ENCODE data around the gene PNN.
A peak's percentile ranks its signal among the peaks of the same experiment; 100 is the strongest.
"Not testable (repeated sequence)": the region's sequence is repeated elsewhere in the genome, so short reads cannot be mapped to it uniquely, and the experiment has no call there.

PNN gene

GRCh38 chr14:39174560-39175444, at the start of gene PNN:
Gene PNN (plus strand): TSS chr14:39175254. CDS start chr14:39175280, 26 bp downstream.
- Histone ChIP-seq H3K9me3 (ENCODE audit: control insufficient read depth, insufficient read depth, low read length) (no peaks in the 10 kb centered on the region), H3K9ac (ENCODE audit: low read depth, low read length) (peak within 1 kb of the TSS; percentile 68), H3K36me3 (ENCODE audit: insufficient read depth, low read length) (peaks cover 30% of the 10 kb centered on the region), H3K4me1 (ENCODE audit: insufficient read depth, low read length) (0 out of 2 replicates have a peak, but pooled peaks cover 5% of the 10 kb centered on the region)

- not testable (repeated sequence) for H3K4me1 ChIP-seq (ENCODE audit: insufficient read depth, low read length); H3K9ac ChIP-seq (ENCODE audit: low read depth, low read length); H3K9me3 ChIP-seq (ENCODE audit: control insufficient read depth, insufficient read depth, low read length); H3K36me3 ChIP-seq (ENCODE audit: insufficient read depth, low read length)
Observed at GRCh38 chr14:39137835-39138234, 37.2 kb upstream of the PNN start.

- Histone ChIP-seq H3K36me3 (ENCODE audit: insufficient read depth, low read length) (peaks cover 7% of the 10 kb centered on the region), H3K4me1 (ENCODE audit: insufficient read depth, low read length) (no peaks in the 10 kb centered on the region)
Observed at GRCh38 chr14:39138440-39138839, 36.6 kb upstream of the PNN start.

GRCh38 chr14:39140170-39140569, 34.9 kb upstream of the PNN start:
- Histone ChIP-seq H3K36me3 (ENCODE audit: insufficient read depth, low read length) (peaks cover 7% of the 10 kb centered on the region), H3K9ac (ENCODE audit: low read depth, low read length) (no peak overlapping the region)

More at GRCh38 chr14:39138440-39138839, 36.6 kb upstream of the PNN start:
- H3K9ac ChIP-seq (ENCODE audit: low read depth, low read length), result no peak overlapping the region
- 0 out of 2 replicates have a peak, but pooled peaks cover 2% of the 10 kb centered on the region for H3K9me3 ChIP-seq (ENCODE audit: control insufficient read depth, insufficient read depth, low read length)

GRCh38 chr14:39141623-39142022, 33.4 kb upstream of the PNN start:
- not testable (repeated sequence) for H3K9ac ChIP-seq (ENCODE audit: low read depth, low read length); H3K4me1 ChIP-seq (ENCODE audit: insufficient read depth, low read length); H3K36me3 ChIP-seq (ENCODE audit: insufficient read depth, low read length); H3K9me3 ChIP-seq (ENCODE audit: control insufficient read depth, insufficient read depth, low read length)

More at GRCh38 chr14:39140170-39140569, 34.9 kb upstream of the PNN start:
- no peaks in the 10 kb centered on the region for H3K4me1 ChIP-seq (ENCODE audit: insufficient read depth, low read length)
- 0 out of 2 replicates have a peak, but pooled peaks cover 2% of the 10 kb centered on the region for H3K9me3 ChIP-seq (ENCODE audit: control insufficient read depth, insufficient read depth, low read length)

GRCh38 chr14:39143226-39143625, 31.8 kb upstream of the PNN start:
- not testable (repeated sequence) for H3K36me3 ChIP-seq (ENCODE audit: insufficient read depth, low read length); H3K9ac ChIP-seq (ENCODE audit: low read depth, low read length); H3K4me1 ChIP-seq (ENCODE audit: insufficient read depth, low read length); H3K9me3 ChIP-seq (ENCODE audit: control insufficient read depth, insufficient read depth, low read length)

GRCh38 chr14:39145266-39145966, 29.6 kb upstream of the PNN start:
- peaks cover 5% of the 10 kb centered on the region; the same call in 1 of the 2 replicates for H3K36me3 ChIP-seq (ENCODE audit: insufficient read depth, low read length)
- no peak overlapping the region for H3K9ac ChIP-seq (ENCODE audit: low read depth, low read length)
- H3K9me3 ChIP-seq (ENCODE audit: control insufficient read depth, insufficient read depth, low read length), result 0 out of 2 replicates have a peak, but pooled peaks cover 2% of the 10 kb centered on the region
- no peaks in the 10 kb centered on the region for H3K4me1 ChIP-seq (ENCODE audit: insufficient read depth, low read length)

GRCh38 chr14:39154594-39155189, 20.4 kb upstream of the PNN start:
- Histone ChIP-seq H3K4me1 (ENCODE audit: insufficient read depth, low read length) (no peaks in the 10 kb centered on the region), H3K9ac (ENCODE audit: low read depth, low read length) (no peak overlapping the region), H3K36me3 (ENCODE audit: insufficient read depth, low read length) (no peaks in the 10 kb centered on the region; the same call in none of the 2 replicates), H3K9me3 (ENCODE audit: control insufficient read depth, insufficient read depth, low read length) (no peaks in the 10 kb centered on the region)

- Histone ChIP-seq H3K36me3 (ENCODE audit: insufficient read depth, low read length) (peaks cover 4% of the 10 kb centered on the region), H3K9me3 (ENCODE audit: control insufficient read depth, insufficient read depth, low read length) (no peaks in the 10 kb centered on the region), H3K9ac (ENCODE audit: low read depth, low read length) (no peak overlapping the region), H3K4me1 (ENCODE audit: insufficient read depth, low read length) (no peaks in the 10 kb centered on the region)
Observed at GRCh38 chr14:39157491-39157890, 17.6 kb upstream of the PNN start.

- no peaks in the 10 kb centered on the region for H3K9me3 ChIP-seq (ENCODE audit: control insufficient read depth, insufficient read depth, low read length)
- H3K36me3 ChIP-seq (ENCODE audit: insufficient read depth, low read length), result peaks cover 4% of the 10 kb centered on the region
- H3K4me1 ChIP-seq (ENCODE audit: insufficient read depth, low read length), result no peaks in the 10 kb centered on the region
- no peak overlapping the region for H3K9ac ChIP-seq (ENCODE audit: low read depth, low read length)
Observed at GRCh38 chr14:39158222-39158858, 16.7 kb upstream of the PNN start.

GRCh38 chr14:39160494-39160893, 14.6 kb upstream of the PNN start:
- Histone ChIP-seq H3K9me3 (ENCODE audit: control insufficient read depth, insufficient read depth, low read length) (no peaks in the 10 kb centered on the region), H3K4me1 (ENCODE audit: insufficient read depth, low read length) (no peaks in the 10 kb centered on the region), H3K36me3 (ENCODE audit: insufficient read depth, low read length) (0 out of 2 replicates have a peak, but pooled peaks cover 4% of the 10 kb centered on the region), H3K9ac (ENCODE audit: low read depth, low read length) (no peak overlapping the region)

GRCh38 chr14:39167797-39168320, 7.2 kb upstream of the PNN start:
- H3K9me3 ChIP-seq (ENCODE audit: control insufficient read depth, insufficient read depth, low read length); H3K9ac ChIP-seq (ENCODE audit: low read depth, low read length); H3K36me3 ChIP-seq (ENCODE audit: insufficient read depth, low read length); H3K4me1 ChIP-seq (ENCODE audit: insufficient read depth, low read length): not testable (repeated sequence)

- no peaks in the 10 kb centered on the region for H3K36me3 ChIP-seq (ENCODE audit: insufficient read depth, low read length)
- H3K9me3 ChIP-seq (ENCODE audit: control insufficient read depth, insufficient read depth, low read length), result no peaks in the 10 kb centered on the region
- peaks cover 5% of the 10 kb centered on the region; the same call in 1 of the 2 replicates for H3K4me1 ChIP-seq (ENCODE audit: insufficient read depth, low read length)
- no peak overlapping the region for H3K9ac ChIP-seq (ENCODE audit: low read depth, low read length)
Observed at GRCh38 chr14:39168591-39168990, 6.5 kb upstream of the PNN start.

GRCh38 chr14:39169541-39169900, 5.5 kb upstream of the PNN start:
- Histone ChIP-seq H3K4me1 (ENCODE audit: insufficient read depth, low read length) (peaks cover 5% of the 10 kb centered on the region; the same call in 1 of the 2 replicates), H3K9ac (ENCODE audit: low read depth, low read length) (peak overlapping the region; percentile 79), H3K36me3 (ENCODE audit: insufficient read depth, low read length) (no peaks in the 10 kb centered on the region), H3K9me3 (ENCODE audit: control insufficient read depth, insufficient read depth, low read length) (no peaks in the 10 kb centered on the region)

Data from ES-I3 (cell line).